BE2C (cell line): ENCODE results near the gene ABTB2.

ENCODE experiments used
- DNase-seq: peaks from one replicate; pipeline ENCODE4 v3.0.0-alpha.2; 2020
- H3K27me3 ChIP-seq: fragments of 250-450 bp; sonication (Bioruptor Pico); 2 replicates; pipeline ENCODE4 v1.5.1; 2020; ENCODE audit warnings: mild to moderate bottlenecking
- H3K36me3 ChIP-seq: fragments of 250-450 bp; sonication (Bioruptor Pico); 2 replicates; pipeline ENCODE4 v1.5.1; 2020; ENCODE audit warnings: mild to moderate bottlenecking
- H3K4me1 ChIP-seq: fragments of 250-450 bp; sonication (Bioruptor Pico); 2 replicates; pipeline ENCODE4 v1.5.1; 2020
- H3K4me3 ChIP-seq: 2 replicates; pipeline ENCODE4 v1.5.1; 2011; ENCODE audit warnings: low read depth, low read length
- H3K9me3 ChIP-seq: fragments of 250-450 bp; sonication (Bioruptor Pico); 2 replicates; pipeline ENCODE4 v1.5.1; 2020
- TF ChIP-seq, protein P1 (sequence below): IDR thresholded peaks from 2 replicates; pipeline ENCODE4 v1.5.1; 2012; ENCODE audit warnings: mild to moderate bottlenecking, low read depth, low read length

ABTB2 gene

DNA sequence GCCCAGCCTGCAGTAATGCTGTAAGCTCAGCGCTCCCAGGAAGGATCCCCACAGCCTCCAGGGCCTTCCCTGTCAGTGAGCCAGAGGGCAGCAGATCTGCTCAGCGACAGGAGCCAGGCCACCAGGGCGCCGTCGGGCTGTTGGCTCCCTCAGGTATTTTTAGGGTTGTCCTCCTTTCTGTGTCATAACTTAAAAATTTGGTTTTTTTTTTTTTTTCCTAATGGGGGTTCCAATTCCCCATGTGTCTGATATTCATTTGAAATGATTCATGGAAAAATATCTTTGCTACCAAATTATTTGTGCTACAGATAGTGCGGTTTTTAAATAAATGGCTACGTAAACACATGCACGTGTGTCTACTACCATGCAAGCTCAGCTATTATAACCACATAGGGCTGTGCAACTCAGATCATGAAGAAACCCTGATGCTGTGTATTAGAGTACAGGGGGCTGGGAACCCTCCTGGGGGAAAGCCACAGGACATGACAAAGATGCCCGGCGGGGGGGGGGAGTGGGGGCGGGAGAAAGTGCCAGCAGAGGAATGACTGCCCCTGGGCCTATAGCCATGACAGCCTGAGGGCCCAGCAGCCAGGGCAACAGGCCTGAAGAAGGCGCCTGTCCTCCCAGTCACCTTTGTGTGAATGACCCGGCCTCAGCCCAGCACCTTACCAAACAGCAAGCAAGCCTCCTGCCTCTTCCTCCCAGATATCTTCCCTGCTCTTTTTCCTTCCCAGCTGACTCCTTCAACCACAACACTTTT, 163.1 kb downstream of the ABTB2 start:
- H3K4me1 ChIP-seq = no peaks in the 10 kb centered on the region
- DNase-seq = no peak

DNA sequence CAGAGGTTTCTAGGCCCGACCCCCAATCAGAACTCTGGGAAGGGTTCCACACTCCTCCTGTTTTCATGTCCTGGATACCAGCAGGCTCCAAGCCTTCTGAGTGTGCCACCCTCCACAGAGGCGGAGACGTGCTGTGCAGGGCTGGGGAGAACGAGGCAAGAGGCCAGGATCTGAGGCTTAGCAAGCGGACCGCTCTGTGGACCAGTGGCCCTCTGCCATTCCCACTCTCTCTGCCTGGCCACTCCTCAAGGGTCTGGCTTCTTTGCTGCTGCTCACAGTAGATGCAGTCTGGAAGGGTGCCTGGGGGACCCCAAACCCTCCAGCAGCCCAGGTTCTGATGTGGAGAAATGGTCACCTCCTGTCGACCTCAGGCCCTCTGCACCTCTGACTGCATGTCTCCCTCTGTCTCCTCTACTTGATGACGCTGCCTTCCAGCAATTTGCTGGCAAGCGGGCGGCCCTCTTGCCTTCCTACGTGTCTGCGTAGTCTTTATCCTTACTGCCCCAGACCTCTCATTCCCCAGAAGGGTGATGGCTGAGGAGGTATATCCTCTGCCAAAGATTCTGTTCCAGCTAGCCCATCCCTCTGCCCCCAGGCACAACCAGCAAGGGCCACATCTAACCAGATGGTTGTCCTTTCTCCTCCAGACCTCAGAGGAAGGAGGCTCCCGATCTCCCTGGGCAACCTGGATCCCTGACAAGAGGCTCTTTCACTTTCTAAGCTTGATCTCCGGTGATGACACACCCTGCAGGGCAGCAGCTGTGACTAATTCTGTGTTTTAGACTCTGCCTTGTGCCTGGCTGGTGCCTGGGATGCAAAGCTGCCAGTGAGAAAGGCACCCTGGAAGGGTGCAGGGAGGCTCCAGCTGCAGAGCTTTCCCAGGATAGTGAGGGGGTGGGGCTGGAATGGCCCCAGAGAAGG, 165.1 kb downstream of the ABTB2 start:
- TF ChIP-seq, protein P1, sequence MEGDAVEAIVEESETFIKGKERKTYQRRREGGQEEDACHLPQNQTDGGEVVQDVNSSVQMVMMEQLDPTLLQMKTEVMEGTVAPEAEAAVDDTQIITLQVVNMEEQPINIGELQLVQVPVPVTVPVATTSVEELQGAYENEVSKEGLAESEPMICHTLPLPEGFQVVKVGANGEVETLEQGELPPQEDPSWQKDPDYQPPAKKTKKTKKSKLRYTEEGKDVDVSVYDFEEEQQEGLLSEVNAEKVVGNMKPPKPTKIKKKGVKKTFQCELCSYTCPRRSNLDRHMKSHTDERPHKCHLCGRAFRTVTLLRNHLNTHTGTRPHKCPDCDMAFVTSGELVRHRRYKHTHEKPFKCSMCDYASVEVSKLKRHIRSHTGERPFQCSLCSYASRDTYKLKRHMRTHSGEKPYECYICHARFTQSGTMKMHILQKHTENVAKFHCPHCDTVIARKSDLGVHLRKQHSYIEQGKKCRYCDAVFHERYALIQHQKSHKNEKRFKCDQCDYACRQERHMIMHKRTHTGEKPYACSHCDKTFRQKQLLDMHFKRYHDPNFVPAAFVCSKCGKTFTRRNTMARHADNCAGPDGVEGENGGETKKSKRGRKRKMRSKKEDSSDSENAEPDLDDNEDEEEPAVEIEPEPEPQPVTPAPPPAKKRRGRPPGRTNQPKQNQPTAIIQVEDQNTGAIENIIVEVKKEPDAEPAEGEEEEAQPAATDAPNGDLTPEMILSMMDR = no peak
- H3K4me1 ChIP-seq = no peaks in the 10 kb centered on the region
- no peaks in the 10 kb centered on the region for H3K27me3 ChIP-seq
- no peak overlapping the region for H3K4me3 ChIP-seq
- H3K36me3 ChIP-seq = no peaks in the 10 kb centered on the region
- no peaks in the 10 kb centered on the region for H3K9me3 ChIP-seq
- peak; percentile 36 for DNase-seq

More for the DNA sequence above, 163.1 kb downstream of the ABTB2 start:
- TF ChIP-seq, protein P1 = no peak
- H3K9me3 ChIP-seq = no peaks in the 10 kb centered on the region
- no peaks in the 10 kb centered on the region for H3K36me3 ChIP-seq
- H3K27me3 ChIP-seq = no peaks in the 10 kb centered on the region
- H3K4me3 ChIP-seq = no peak overlapping the region

- H3K4me3 ChIP-seq = no peak overlapping the region
- no peaks in the 10 kb centered on the region for H3K9me3 ChIP-seq
- H3K4me1 ChIP-seq = no peaks in the 10 kb centered on the region
- TF ChIP-seq, protein P1 = no peak
- no peak for DNase-seq
- H3K36me3 ChIP-seq = no peaks in the 10 kb centered on the region
- H3K27me3 ChIP-seq = no peaks in the 10 kb centered on the region
These were observed 166.2 kb downstream of the ABTB2 start for GRCh38 chr11:34191578-34191977.

DNA sequence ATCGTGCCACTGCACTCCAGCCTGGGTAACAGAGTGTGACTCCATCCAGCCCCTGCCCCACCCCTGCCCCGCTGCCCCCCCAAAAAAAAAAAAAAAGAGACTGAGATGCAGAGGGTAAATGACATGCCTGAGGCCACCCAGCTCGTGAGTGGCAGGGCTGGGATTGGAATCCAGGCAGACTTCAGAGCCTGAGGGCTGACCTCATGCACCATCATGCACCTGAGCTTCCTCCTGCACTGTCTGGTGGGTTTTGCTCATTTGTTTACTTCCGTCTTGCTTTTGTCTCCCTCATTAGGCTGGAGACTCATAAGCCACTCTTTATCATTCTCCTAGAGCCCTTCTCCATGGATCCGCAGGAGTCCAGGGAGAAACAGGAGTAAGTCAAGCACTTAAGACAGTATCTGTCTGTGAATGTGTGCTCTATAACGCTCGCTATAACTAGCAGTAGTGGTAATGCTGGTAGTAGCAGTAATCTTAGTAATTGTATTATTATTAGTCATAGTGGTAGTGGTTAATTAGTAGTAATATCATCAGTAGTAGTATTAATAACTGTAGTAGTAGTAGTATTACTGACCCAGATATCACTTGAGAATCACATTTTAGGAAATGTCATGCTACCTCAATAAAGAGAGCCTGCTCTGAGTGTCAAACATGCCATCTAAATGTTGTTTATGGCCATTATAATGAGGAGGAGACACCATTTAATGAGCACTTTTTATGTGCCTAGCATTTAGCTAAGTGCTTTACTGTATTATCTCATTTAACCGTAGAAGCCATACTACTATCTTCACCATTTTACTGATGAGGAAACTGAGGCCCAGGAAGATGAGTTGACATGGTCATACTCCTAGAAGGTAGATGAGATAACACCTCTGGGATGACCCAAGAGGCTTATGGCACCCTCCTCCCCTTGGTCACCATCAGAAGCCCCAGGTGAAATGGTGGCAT, 167.3 kb downstream of the ABTB2 start:
- Histone ChIP-seq H3K4me3 (no peak overlapping the region), H3K4me1 (no peaks in the 10 kb centered on the region), H3K9me3 (no peaks in the 10 kb centered on the region), H3K27me3 (no peaks in the 10 kb centered on the region), H3K36me3 (no peaks in the 10 kb centered on the region)
- TF ChIP-seq, protein P1 = no peak
- DNase-seq = no peak

GRCh38 chr11:34189191-34189590, 168.6 kb downstream of the ABTB2 start:
- TF ChIP-seq, protein P1 = no peak
- Histone ChIP-seq H3K36me3 (no peaks in the 10 kb centered on the region), H3K27me3 (no peaks in the 10 kb centered on the region), H3K4me1 (no peaks in the 10 kb centered on the region), H3K9me3 (no peaks in the 10 kb centered on the region), H3K4me3 (no peak overlapping the region)
- DNase-seq = no peak
